ENCODE results near the gene IQSEC2.

IQSEC2 gene

DNA sequence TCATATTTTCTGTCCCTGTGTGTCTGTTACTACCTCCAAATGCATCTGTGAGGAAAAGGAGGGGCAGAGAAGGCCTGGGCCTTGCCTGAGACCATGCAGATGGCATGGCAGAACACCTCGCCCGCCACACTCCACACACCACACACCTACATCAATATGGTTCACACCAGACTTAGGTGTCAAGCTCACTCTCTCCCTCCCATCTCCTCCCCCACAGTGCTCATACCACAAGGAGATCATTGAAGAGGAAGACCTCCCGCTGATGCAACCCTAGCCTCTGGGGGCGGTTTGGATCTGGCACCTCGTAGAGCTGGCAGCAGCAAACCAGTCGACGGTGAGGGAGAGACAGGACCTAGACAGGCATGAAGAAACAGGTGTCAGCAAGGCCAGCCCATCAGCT lies 39.8 kb downstream of the IQSEC2 start:
- FAIRE-seq, result no peak

DNA sequence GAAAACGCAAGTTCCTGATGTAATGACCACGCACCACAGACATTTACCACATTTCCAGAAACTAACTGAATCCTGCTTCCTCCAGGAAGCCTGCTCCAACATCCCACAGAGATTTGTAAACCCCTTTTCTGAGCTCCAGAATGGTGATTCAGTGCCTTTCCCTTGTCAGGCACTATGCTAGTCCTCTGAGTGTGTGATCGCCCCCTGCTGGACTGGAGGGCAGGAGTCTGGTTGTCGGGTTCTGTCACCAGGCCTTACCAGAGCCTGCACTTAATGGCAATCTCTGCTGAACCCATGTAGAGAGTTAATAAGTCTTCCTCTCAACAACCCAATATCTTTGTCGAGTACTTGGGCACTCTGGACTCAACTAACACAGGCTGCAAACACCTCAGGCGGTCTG lies 41.9 kb downstream of the IQSEC2 start:
- no peak for FAIRE-seq

DNA sequence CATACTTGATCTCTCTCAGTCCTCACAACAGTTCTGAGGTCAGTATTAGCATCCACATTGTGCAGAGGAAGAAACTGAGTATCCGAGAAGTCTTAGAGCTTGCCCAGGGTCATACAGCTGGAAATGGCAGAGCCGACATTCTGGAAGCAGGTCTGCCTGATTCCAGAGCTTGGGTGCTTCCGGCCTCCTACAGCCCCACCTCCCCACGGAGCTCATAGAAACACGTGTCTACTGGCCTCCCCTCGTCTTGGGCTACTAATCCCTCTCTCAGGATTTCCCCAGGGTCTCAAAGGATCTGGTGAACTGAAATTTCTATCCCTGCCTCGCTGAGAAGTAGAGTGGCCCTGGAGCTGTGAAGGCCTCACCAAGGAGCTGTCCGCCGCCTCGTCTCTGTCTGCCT lies 44.3 kb downstream of the IQSEC2 start:
- FAIRE-seq, result no peak

DNA sequence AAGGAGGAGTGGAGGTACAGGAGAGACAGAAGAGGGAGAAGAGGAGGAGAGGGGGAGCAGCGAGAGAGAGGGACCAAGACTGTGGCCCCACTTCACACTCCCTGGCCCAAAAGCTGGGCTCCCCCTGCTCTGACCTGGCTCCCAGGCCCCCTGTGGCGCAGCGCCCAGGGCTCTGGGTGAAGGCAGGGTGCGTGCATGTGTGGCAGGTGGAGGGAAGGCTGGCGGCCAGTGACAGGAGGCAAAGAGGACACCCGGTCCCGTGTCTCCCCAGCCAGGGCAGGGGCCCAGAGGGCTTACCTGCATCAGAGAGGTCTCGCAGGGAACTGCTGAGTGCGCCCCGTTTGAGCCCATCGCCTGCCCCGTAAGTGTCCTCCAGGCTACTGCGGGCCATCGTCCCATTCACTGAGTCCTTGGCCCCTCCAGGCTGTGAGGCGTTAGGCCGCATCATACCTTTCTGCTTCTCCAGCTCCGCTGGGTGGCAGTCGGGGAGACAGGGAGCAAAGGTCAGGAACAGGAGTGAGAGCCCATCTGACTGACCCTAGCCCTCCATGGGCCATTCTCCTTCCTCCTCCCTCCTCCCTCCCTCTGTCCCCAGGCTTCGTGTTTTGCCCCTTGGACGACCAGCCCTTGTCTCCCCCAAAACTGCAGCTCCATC lies 45.2 kb downstream of the IQSEC2 start:
- no peak for FAIRE-seq

DNA sequence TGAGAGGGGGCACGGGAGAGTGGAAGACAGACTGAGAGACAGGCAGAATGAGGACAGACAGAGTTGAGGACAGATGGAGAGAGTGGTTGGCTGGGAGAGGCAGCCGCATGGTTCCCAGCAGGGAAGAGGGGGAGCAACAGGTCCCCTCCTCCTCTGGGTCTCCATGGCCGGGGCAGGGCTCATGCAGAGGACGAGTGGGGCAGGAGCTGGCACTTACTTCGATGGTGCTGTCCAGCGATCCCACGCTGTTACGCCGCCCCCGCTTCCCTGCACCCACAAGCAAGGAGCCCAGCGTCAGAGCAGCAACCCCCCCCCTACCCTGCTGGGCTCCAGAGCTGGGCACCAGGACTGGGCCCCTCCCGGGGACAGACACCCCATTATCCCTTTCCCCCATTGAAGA lies 45.8 kb downstream of the IQSEC2 start:
- FAIRE-seq, result no peak

DNA sequence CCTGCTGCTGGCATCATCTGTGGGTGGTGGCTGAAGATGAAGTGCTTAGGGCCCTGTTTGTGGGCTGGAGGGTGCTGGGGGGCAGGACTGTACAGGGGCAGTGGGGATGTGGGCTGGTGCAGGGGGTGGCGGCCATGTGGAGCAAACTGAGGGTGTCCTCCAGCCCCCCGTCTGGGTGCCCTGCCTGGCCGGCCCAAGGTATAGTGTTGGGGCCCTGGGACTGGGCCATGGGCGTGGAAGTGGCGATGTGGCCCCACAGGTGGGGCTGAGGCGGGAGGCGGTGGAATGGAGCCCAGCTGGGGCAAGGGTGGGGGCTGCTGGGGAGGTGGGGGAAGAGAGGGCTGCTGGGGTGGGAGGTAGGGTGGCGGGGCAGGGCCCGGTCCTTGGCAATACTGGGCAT lies 46.9 kb downstream of the IQSEC2 start:
- FAIRE-seq, result no peak

DNA sequence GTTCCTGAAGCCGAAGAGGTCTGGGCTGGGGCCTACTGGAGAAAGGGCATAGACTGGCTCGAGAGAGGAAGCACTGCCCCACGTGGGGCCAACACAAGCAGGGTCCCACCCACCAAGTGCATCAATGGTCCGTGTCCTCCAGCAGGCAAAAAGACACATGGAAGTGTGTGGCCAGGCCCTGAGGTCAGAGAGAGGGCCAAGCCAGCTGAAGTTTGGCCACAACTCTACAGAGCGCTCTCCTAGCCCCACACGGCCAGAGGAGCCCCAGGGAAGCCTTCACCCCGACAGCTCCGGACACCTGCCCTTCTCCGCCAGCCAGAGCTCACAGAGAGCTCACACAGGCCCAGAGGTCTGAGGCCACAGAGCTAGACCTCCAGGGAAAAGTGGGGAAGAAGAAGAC lies 47.8 kb downstream of the IQSEC2 start:
- FAIRE-seq, result no peak

DNA sequence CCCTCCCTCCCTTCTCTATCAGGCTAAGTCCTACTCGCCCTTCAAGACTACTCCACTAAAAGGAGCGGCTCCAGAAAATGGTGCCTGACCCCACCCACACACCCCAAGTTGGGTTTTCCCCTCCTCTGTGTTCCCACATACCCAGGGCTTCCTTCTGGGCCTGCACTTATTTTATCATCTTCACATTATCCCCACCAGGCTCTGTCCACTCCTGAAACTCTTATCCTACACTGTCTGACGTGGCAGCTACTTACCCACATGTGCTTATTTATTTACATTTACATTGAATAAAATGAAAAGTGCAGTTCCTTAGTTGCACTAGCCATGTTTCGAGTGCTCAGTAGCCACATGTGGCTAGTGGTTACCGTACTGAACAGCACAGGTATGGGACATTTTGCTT lies 51.3 kb downstream of the IQSEC2 start:
- FAIRE-seq, result no peak

DNA sequence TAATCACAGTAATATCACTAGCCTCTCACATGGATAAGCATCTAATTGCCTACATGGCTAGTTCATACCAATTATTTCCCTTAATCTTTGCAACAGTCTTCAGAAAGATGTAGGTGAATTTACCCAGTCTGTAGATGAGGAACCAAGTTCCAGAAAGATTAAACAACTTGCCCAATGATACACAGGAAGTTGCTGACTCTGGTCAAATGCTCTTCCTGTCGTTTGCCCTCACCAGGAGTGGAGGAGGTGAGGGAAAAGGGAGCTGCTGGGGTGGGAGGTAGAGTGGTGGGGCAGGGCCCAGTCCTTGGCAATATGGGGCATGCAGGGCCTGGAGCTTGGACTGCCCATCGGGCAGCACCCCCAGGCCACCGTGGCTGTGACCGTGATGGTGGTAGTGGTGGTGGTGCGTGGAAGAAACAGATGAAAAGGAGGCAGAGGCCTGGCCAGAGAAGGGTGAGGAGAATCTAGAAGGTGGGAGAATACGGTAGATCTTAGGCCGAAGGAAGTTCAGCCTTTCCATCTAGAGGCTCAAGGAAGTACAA lies 54.1 kb downstream of the IQSEC2 start:
- FAIRE-seq, result no peak

DNA sequence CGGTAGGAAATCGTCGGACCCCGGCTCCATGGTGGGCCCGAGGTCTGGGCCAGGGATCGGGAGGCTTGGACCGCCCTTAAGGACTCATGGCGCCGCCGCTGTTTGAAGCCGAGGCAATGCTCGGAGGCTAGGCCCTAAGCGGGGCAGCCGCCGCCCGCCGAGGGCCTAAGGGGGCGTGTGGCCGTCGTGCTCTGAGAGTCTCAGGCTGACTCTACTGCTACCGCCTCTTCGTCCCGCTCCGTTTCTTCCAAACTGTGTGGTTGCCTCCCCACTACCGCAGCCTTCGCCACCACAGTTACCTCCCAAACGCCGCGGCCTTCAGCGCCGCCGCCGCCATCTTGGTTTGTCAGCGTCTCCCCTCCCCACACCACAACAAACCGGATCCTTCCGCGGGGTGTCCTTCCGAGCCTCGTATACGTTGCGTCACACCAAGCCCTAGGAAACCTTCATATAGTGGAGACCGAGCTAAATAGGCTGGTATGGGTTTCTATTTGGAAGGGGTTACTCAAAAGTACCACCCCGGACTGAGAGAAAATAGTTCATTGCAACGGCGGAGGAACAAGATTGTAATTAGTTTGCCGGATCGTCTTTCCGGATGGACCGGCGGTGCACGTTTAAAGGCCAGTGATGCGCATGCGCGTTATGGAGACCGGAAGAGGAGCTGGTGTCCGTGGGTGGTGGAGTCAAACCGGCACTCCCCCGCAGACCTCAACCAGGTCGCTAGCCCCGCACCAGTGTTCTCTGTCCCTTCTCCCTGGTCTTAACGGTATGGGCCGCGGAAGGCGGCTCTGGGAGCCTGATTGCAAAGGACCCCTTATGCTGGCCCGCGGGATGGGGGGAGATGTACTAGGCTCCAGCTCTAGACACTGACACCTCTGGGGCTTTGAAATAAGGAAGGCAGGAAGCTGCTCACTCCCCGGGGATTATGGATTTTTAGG lies 56.3 kb downstream of the IQSEC2 start, which contains the start of gene KDM5C:
Gene KDM5C (minus strand): TSS at position 348 of the 938 bp plus-strand sequence. CDS start 318 bp downstream, at position 30.
- peak; percentile 12 for FAIRE-seq

DNA sequence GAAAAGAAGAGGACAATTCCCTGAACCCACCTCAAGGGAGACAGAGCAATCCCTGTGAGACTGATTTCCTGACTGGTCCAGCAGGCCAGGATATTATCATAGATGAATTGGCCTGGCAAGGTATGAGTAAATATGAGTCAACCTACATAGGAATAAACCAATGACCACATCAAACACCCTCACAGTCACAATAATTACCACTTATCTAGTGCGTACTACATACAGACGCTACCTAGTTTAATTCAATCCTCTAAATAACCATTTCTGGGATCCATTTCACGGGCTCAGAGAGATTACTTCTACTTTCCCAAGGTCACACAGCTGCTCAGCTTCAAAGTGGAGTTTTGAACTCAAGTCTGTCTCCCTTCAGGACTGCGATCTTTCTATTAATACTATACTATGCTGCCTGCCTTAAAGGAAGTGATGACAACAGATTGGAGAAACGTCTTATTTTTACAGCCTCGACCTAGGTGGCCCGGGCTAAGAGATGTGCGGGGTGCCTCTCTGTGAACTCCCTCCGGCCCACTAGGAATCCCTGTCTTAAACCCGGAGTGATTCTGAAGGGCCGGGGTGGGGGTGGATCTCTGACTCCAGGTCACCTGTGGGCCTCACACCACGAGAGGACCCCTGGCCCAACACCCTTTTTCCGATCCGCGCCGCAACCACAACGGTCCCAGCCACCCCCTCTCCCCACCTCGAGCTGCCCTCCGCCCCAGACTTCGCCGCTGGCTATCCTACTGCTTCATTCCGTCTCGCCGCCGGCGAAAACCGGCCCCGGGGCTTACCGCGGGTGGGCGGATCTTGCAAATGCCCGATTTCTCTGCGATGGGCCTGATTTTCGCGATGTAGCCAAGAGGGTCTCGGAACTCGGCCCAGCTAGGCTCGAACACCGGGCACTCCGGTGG lies 57.2 kb downstream of the IQSEC2 start:
- no peak for FAIRE-seq

DNA sequence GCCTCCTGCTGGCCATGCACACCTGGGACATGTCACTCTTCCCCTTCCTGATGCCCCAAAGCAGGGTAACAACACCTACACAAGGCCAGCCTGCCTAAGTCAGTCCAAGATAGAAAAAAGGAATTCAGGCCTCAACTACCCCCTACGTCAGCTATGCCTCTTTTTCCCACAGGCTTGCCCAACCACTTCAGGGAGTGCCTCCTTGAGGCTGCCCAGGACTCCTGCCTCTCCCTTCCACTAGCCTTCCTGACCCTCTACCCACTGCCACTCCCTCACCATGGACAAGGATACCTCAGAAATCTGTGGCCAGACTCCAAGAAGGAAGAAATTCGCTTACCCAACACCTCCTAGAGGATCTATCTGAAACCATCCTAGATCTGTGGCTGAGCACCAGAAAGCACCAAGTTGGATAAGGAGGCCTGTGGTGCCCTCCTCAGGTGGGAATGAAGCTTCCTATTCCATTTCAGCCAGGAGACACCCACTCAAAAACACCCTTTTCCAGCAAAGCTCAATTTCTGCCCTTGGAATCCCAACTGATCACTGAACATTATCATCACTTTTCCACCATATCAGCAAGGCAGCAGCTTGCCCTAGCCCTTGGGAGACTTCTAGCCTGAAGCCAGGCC lies 58.2 kb downstream of the IQSEC2 start:
- FAIRE-seq, result no peak
